ENCODE measurements around the gene CBR1.

DNA sequence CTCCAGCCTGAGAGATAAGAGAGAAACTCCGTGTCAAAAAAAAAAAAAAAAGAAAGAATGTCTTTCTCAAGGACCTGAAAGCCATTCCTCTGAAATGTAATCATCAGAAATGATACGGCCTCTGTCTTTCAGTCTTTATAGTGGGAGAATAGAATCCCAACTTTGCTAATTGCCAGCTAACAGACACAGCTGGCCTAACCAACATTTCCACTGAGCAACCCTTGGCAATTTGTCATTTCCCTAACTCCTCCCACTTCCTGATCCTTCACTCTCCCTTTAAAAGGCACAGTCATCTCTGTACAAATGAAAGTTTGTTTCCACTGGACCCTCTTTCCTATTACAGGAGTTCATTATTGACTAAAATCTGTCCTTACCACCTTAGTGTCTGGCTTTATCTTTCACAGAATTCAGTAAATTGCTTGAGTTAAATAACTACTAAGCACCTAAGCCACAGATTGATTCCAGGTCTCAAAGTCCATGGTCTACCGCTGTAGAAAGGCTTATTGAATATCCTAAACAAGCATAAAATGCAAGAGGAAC is 4.3 kb upstream of the CBR1 start:
- TF ChIP-seq EZH2 (IDR thresholded peaks at IDR 0.05; ENCODE audit: insufficient read depth, low read length) (no peak), CTCF (IDR thresholded peaks at IDR 0.05; ENCODE audit: insufficient read depth, low read depth, low read length) (no peak)

Data from astrocyte (in vitro differentiated cells and primary cell).